H54 (cell line): ENCODE data around the gene TRMT2A.

Source experiments
- DNase-seq: peaks from one replicate; pipeline ENCODE4 v3.0.0; 2011; ENCODE audit warnings: low spot score, mixed read lengths; ENCODE audit not compliant: insufficient read length
- FAIRE-seq: peaks from 3 replicates; lab custom pipeline; 2011; peaks lifted over from hg19 to GRCh38; lab: Jason Lieb, UNC
- POLR2A ChIP-seq: IDR thresholded peaks from 2 replicates; pipeline ENCODE4 v1.6.1; 2011; ENCODE audit warnings: low read depth, mild to moderate bottlenecking, low read length

Gene TRMT2A

DNA sequence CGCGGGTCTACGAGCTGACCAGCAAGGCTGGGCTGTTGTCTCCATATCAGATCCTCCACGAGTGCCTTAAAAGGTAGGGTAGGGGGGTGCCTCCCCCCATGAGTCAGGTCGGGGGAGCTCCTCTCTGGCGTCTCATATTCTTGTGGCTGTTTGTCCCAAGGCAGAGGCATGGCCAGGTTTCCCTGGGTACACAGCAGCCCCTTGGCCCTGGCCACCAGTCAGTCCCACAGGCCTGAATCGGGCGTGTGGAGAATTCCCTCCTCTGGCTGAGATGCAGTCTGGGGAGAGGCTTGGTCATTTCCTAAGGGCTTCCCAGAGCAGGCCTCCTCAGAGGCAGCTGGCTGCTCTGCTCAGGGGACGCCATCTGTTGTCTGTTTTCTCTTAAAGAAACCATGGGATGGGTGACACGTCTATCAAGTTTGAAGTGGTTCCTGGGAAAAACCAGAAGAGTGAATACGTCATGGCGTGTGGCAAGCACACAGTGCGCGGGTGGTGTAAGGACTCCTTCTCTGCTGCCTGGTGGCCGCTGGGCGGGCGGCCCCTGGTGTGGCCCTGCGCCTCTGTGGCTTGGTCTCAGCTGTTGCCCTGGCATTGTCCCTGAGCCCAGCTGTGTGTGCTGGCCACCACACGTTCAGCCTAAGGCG lies 10.7 kb downstream of the TRMT2A start:
- no peak for TF ChIP-seq POLR2A
- FAIRE-seq (no peak), DNase-seq (no peak)

DNA sequence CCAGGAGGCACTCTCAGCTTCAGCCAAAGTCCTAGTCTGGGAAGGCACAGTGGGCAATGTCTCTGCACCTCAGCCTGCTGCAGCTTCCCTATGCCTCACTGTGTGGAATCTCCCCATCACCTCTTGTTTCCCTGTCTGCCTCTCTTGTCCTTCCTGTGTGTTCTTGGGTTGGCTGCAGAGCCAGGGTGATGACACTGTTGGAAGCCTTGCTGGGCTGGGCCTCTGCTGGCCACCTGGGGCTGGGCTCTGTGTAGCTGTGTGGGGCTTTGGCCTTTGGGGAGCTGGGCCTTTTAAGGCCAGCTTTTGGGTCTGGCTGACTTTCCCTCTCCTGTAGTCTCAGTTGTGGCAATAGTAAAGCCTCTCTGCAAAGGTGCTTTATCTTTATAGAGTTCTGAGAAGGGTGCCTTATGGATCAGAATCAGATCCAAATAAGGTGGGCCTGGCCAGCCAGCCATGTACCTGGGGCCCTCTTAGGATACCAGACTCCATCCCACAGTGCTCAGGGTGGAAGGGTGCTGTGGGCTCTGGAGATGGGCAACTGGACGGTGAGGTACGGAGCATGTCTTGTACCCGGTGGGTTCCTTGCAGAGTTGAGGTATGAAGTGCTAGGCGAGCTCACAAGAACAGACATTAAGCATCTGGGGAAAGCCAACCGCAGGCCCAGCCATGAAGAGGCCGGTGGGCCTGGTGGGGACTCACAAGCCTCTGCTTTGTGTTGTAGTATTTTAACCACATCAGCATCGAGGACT lies 11.4 kb downstream of the TRMT2A start:
- no peak for TF ChIP-seq POLR2A
- no peak for FAIRE-seq

DNA sequence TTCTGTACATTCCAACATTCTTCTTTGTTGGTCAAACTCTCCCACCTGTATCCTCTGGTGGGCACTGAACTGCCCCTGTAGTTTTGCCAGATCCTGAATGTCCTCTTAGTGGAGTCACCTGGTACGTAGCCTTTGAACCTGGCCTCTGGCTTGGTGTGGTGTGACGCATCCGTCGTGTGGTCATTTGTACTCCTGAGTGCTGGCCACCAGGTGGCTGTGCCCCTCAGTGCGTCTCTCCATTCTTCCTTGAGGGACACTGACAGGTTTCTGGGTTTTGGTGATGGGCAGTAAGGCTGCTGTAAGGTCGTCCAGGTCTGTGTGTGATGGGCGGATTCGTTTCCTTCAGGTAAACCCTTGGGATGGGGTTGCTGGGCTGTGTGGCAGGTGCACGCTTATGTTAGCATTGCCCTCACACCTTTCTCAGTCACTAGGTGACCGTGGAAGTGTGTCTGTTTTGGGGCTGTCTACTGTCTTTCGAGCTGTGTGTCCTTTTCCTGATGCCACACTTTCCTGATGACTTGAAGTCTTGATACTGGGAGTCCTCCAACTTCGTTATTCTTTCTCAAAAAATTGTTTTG lies 14.7 kb downstream of the TRMT2A start:
- no peak for TF ChIP-seq POLR2A
- FAIRE-seq = no peak

More for the DNA sequence above, 11.4 kb downstream of the TRMT2A start:
- DNase-seq = no peak

DNA sequence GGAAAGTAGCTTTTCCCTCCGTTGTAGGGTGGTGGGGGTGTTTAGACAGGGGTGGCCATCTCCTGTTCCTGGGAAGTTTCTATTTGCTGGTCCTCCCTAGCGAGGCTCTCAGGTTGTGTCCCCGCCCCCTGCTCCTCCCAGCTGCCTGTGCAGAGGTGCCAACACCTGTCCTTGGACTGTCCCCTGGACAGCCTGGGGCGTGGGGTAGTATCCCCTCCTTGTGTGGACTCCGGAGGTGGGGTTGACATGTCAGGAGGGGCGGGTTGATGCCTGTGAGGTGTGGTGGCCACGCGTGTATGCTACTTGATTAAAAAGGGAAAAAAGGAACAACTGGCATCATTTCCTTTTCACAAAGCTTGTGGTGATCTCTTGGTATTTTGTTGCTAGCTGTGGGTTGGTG lies 15.4 kb downstream of the TRMT2A start:
- FAIRE-seq (no peak), DNase-seq (no peak)
- no peak for TF ChIP-seq POLR2A

More for the DNA sequence above, 14.7 kb downstream of the TRMT2A start:
- DNase-seq = no peak

DNA sequence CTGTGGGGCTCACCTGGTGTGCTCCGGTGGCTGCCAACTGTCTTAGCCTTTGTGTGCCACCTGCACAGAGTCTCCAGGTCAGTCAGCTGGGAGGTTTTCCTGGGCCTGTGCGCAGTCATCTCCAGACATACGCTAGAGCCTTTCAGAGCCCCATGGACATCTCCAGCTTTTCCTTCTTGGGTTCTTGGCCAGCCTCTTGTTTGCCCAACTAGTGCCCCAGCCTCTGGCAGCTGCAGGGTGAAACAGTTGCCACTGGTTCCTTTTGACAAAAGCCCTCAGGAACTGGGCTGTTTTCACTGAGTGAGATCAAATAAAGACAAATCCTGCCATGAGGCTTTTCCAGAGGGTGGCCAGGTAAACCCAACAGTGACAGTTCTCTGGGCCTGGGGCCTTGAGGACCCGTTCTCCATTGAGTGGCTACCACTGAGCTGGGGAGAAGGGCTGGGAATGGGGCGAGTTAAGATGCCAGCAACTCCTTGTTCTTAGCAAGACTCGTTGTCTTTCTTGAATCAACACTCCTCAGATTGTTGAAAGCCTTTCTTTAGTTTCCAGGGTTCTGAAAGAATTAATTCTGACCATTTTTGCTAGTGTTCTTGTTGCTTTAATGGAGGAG lies 17.8 kb downstream of the TRMT2A start:
- FAIRE-seq (no peak), DNase-seq (no peak)
- TF ChIP-seq POLR2A = no peak

DNA sequence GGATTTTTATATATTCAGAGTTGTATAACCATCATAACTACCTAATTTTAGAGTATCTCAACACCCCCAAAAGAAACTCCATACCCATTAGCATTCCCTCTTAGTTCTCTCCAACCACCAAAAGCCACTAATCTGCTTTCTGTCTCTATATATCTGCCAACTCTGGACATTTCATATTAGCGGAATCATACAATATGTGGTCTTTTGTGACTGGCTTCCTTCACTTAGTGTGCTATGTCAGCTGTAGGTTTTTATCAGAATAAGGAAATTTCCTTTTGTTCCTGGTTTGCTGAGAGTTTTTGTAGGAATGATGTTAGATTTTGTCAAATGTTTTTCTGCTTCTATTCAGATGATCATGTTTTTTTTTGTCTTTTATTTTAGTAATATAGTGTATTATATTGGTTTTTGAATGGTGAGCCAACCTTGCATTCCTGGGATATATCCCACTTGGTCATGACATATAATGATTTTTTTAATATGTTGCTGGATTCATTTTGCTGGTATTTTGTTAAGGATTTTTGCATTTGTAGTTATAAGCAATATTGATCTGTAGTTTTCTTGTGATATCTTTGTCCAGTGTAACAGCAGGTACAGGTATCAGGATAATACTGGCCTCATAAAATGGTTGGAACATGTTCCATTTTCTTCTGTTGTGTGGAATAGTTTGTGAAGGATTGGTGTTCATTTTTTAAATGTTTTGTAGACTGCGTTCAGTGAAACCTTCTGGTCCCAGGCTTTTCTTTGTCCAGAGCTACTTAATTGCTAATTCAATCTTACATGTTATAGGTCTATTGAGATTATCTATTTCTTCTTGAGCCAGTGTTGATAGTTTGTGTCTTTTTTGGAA lies 20.2 kb downstream of the TRMT2A start:
- no peak for FAIRE-seq
- DNase-seq = no peak
- TF ChIP-seq POLR2A = no peak

DNA sequence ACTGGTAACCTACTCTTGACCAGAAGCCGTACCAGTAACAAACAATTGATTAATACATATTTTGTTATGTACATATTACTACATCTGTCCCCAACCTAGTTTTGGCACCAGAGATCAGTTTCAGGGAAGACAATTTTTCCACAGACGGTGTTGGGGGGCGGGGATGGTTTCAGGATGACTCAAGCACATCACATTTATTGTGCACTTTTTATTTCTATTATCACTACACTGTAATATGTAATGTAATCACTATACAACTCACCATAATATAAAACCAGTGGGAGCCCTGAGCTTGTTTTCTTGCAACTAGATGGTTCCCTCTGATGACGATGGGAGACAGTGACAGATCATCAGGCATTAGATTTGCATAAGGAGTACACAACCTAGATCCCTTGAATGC lies 21.5 kb downstream of the TRMT2A start:
- TF ChIP-seq POLR2A = no peak
- no peak for FAIRE-seq
- DNase-seq = no peak

DNA sequence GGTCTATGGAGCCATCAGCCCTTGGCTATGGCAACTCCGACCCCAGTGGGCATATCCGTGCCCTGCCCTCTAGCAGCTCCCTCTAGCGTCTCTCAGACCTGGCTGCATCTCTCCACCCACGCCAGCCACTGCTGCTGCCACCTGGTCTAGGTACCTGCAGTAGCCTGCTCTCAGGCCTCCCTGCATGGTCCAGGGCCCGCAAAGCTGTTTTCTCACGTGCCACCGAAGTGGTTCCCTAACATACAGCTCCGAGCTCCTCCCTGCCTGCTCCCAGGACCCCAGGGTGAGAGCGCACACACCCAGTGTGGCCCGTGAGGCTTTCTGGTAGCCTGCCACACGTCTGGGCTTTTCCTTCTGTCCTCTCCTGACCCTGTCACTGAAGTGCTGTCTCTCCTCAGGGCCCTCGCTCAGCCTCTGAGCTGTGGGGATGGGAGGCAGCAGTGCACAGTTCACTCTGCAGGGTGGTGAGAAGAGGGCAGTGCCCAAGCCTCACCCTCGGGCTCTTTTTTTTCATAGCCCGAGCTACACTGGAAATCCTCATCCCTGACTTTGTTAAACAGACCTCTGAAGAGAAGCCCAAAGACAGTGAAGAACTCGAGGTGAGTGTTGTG lies 22.7 kb downstream of the TRMT2A start:
- no peak for FAIRE-seq
- TF ChIP-seq POLR2A = no peak
- DNase-seq = no peak

DNA sequence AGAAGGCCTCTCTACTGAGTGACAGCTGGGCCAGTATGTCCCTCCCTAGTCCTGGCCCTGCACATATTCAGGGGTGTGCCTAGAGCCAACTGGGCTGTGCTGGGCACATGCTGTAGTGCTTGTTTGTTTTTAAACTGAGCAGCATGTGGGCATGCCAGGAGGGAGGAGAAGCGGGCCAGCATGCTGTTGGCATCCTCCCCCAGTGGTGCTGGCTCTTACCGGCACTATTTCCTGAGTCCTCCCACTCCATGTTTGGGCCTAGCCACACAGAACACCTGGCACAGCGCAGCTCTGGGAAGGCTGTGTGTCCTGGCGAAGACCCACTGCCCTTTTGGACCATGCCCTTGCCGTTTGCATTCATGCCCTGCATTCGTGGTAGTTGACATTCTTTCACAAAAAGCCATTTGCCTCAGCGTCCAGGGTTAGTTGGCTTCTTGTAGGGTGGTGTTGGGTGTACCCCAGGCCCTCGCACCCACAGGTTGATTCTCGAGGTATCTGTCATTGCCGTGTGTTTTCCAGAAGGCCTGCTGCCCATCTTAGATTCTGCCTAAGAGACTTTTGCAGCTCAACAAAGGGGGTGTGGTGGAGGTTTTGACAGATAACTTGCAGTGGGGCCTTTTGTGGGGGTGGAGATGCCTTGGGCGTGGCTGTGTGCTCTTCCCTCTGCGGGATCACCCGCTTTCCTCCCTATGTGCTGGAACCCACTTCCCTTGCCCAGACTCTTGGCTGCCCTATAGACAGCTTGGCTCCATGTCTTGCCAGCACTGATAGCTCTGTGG lies 23.4 kb downstream of the TRMT2A start:
- no peak for TF ChIP-seq POLR2A
- DNase-seq (no peak), FAIRE-seq (no peak)

DNA sequence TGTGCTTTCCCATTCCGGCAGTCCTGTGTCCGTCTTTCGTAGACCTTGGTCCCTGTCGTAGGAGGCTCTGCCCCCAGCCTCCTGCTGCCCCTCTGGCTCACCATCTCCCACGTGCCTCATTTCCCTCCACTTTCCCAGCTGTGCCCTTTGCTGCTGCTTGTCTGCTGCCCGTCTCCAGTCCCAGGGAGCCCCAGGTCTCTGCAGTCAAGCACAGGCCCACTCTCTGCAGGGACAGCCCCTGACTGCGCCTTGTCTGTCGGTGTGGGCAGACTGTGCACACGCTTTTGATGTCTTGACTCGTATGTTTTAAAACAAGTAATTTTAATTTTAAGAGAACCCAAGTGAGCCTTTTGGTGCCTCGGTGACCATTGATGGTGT lies 24.6 kb downstream of the TRMT2A start:
- TF ChIP-seq POLR2A = no peak
- FAIRE-seq (no peak), DNase-seq (no peak)

DNA sequence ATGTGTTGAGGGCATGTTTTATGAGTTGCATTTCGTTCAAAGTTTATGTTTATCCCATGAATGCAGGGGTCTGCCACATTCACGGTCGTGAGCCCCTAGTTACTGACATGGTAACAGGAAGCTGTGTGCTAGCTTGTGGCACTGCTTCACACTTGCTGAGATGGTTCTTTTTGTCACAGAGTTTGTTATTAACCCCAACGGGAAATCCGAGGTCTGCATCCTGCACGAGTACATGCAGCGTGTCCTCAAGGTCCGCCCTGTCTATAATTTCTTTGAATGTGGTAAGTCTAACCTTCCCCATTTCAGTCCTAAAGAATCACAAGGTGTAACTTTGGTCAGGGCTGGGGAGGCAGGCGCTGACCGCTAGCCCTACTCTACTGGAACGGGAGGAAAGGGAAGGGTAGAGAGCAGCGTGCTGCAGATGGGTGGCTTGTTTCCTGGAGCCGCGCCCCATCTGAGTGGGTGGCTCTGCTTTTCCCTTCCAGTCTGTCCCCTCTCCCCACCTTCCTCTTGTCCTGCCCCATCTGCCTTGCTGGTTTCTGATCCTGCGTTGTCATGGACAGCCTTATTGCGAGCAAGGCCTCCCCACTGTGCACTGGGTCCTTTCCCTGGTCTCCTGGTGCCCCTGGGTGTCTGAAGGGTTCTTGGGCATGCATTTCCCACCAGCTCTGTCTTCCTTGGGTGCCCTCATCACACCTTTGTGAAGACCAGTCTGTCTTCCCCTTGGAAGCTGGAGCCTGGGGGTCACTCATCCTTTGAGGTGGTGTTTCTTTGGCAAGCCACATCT lies 25.1 kb downstream of the TRMT2A start:
- DNase-seq (no peak), FAIRE-seq (no peak)
- TF ChIP-seq POLR2A = no peak
